Neuron (in vitro differentiated cells): Measurements from ENCODE around the gene SPTLC2.

Experiments used
- H2AFZ ChIP-seq: one replicate; pipeline ENCODE4 v1.6.1; 2013; ENCODE audit warnings: low read depth, mild to moderate bottlenecking, inconsistent platforms, low read length, moderate library complexity
- H3K27me3 ChIP-seq: one replicate; pipeline ENCODE4 v1.6.1; 2013; ENCODE audit warnings: low read length; ENCODE audit not compliant: insufficient read depth
- H3K36me3 ChIP-seq: one replicate; pipeline ENCODE4 v1.6.1; 2013; ENCODE audit warnings: low read length; ENCODE audit not compliant: insufficient read depth
- H3K4me1 ChIP-seq: one replicate; pipeline ENCODE4 v1.6.1; 2013; ENCODE audit warnings: low read length; ENCODE audit not compliant: insufficient read depth
- H3K4me3 ChIP-seq: 2 replicates; pipeline ENCODE4 v1.5.1; 2013; ENCODE audit warnings: mild to moderate bottlenecking, low read length, moderate library complexity
- H3K9me3 ChIP-seq: one replicate; pipeline ENCODE4 v1.6.1; 2013; ENCODE audit warnings: low read length

The SPTLC2 gene

DNA sequence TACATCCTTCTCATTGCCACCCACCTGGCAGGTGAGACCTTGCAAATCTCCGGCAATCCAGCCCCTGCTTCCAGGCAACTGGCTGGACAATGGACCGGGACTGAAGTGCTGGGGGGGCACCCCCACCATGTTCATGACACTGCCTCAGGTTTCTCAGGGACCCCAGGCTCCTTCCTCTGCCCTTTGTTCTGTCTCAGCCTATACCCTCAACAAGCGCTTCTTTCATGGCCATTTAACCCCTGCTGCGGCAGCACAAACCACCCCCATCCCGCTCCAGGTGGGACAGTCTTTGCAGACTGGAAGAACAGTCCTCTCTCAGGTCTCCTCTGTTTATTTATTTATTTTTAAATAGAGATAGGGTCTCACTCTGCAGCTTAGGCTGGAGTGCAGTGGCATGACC, 125.4 kb downstream of the SPTLC2 start:
- H3K36me3 ChIP-seq = no peaks in the 10 kb centered on the region
- H3K4me3 ChIP-seq = no peak overlapping the region
- H3K4me1 ChIP-seq = no peaks in the 10 kb centered on the region
- no peak overlapping the region for H2AFZ ChIP-seq
- H3K27me3 ChIP-seq = peaks cover 7% of the 10 kb centered on the region
- H3K9me3 ChIP-seq = no peaks in the 10 kb centered on the region

DNA sequence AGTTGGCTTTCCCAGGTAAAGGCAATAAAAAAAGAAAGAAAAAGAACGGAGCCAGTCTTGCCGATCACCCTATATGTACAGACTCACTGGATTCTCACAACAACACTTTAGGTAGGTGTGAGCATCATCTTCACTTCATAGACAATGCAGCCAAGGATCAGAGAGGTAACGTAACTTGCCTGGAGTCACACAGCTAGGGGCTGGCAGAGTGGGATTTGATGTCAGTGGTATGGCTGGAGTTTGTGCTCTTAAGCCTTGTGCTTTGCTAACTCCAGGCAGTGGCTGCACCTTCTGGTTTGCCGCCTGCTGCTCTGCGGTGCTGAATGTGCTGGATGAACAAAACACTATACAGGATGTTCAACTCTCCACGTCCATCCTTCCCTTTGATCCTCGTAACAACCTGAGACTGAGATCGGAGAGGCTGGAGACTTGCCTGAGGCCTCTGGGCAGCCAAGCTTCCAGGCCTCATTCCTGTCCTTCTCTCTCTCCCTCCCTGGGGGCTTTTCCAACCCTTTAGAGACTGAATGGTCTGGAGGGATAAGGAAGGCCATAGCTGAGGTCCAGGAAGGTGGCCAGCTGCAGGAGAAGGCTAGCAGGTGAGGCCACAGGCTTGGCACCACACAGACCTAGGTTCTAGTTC, 126.0 kb downstream of the SPTLC2 start:
- no peaks in the 10 kb centered on the region for H3K36me3 ChIP-seq
- no peak overlapping the region for H2AFZ ChIP-seq

DNA sequence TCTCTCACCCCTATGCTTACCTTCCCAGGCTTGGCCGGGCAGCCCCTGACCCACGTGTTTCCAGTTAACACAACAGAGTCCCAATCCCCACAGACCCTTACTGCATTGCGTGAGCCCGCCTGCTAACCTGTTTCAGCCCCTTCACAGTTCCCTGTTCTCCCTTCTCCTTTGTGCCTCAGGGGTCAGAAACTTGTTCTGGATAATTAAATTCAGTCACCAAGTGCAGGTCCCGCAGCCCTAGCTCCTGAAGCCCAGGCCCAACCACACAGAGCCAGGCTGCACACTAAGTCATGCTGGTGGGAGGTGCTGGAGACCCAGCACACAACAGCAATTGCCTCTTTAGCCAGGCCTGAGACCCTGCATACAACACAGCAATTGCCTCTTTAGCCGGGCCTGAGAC, 127.4 kb downstream of the SPTLC2 start:
- H2AFZ ChIP-seq = no peak overlapping the region

More for the DNA sequence above, 126.0 kb downstream of the SPTLC2 start:
- Histone ChIP-seq H3K4me1 (no peaks in the 10 kb centered on the region), H3K27me3 (peaks cover 7% of the 10 kb centered on the region), H3K9me3 (no peaks in the 10 kb centered on the region), H3K4me3 (no peak overlapping the region)

DNA sequence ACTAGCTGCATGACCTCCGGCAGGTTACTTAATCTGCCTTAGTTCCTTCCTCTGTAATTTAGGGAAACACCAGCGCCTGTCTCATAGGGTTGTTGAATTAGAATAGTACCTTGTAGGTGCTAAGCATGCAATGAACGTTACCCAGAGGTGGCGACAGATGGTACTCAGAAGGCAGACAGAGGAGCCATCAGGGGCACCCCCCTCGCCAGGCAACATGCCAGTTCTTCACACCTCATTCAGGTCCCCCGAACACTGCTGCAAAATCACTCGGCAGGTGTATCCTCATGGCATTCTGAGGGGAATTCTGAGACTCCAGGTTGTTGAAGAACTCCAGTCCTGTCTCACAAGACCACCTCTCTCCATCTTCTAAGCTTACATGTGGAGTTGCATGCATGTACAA, 127.9 kb downstream of the SPTLC2 start:
- Histone ChIP-seq H3K4me1 (no peaks in the 10 kb centered on the region), H3K36me3 (no peaks in the 10 kb centered on the region), H2AFZ (no peak overlapping the region), H3K9me3 (no peaks in the 10 kb centered on the region), H3K27me3 (peaks cover 7% of the 10 kb centered on the region), H3K4me3 (no peak overlapping the region)

More for the DNA sequence above, 127.4 kb downstream of the SPTLC2 start:
- Histone ChIP-seq H3K9me3 (no peaks in the 10 kb centered on the region), H3K4me1 (no peaks in the 10 kb centered on the region), H3K36me3 (no peaks in the 10 kb centered on the region), H3K4me3 (no peak overlapping the region), H3K27me3 (peaks cover 7% of the 10 kb centered on the region)

DNA sequence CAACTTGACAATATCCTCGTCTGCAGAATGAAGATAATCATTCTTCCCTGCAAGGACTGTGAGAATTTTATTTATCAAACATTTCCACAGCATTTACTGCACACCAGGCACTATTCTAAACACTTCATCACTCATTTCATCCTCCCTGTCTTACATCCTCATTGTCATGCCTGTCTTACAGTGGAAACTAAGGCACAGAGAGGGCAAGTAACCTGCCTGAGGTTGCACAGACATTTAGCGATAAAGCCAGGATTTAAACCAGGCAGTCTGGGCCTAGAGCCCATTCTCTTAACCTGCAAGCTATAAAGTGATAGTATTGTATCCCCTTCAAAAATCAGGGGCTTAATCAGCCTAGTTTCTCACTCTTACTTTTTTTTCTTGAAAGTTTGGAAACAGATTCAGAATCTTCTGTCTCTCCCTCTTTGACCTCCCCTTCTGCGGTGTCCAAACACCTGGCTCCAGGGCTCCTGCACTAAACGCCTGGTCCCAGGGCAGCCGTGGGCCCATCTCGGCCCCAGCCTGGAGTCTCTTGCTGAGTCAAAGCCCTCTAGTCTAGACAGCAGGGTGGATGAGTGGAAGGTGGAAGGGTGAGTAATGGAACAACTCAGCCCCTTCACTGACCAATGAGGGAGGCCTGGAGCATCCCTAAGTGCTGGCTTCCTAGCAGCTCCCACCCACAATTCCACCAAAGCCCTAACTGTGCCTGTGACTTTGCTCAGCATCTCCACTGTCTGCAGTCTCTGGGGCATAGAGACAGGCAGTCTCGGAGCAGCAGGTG, 130.3 kb downstream of the SPTLC2 start:
- Histone ChIP-seq H3K4me1 (no peaks in the 10 kb centered on the region), H3K36me3 (no peaks in the 10 kb centered on the region), H3K9me3 (no peaks in the 10 kb centered on the region), H3K4me3 (no peak overlapping the region), H2AFZ (no peak overlapping the region), H3K27me3 (peaks cover 7% of the 10 kb centered on the region)

DNA sequence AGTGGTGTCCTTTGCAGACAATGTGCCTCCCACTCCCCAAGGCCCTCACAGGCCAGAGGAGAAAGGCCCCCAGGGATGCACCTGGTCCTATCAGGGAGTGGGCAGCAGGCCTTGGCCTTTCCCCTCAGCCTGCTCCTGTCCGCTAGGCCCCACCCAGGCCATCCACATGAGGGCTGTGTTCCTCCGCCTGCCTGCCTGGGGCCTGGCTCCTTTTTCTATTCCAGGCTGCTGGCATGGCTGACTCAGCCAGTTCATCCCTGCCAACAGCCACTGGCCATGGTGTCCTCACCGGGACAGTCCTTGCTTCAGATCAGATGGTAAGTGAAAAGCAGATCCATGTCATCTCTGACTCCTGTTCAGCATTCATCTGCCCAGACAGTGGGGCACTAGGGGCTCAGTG, 131.2 kb downstream of the SPTLC2 start:
- H3K4me1 ChIP-seq = no peaks in the 10 kb centered on the region
- no peaks in the 10 kb centered on the region for H3K9me3 ChIP-seq
- no peaks in the 10 kb centered on the region for H3K36me3 ChIP-seq
- H3K4me3 ChIP-seq = no peak overlapping the region
- peaks cover 7% of the 10 kb centered on the region for H3K27me3 ChIP-seq
- H2AFZ ChIP-seq = no peak overlapping the region

DNA sequence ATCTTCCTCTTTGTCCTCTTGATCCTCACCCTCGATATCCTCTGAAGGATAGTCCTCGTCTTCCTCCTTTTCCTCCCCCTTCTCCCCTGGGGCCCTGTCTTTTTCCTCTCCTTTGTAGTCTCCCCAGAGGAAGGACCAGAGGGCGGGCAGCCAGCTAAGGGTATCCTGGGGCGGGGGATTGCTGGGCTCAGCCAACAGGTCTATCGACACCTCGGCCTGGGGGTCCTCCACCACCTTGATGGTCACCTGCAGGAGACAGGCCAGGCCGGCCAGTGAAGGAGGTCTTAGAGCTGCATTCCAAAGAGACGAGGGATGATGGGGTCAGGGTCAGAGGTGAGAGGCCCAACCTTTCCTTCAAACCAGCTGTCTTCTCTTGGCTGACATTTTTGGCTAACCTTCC, 134.0 kb downstream of the SPTLC2 start:
- H3K4me1 ChIP-seq = no peaks in the 10 kb centered on the region
- H2AFZ ChIP-seq = no peak overlapping the region
- no peaks in the 10 kb centered on the region for H3K36me3 ChIP-seq
- H3K27me3 ChIP-seq = peaks cover under 1% of the 10 kb centered on the region
- H3K4me3 ChIP-seq = no peak overlapping the region
- no peaks in the 10 kb centered on the region for H3K9me3 ChIP-seq

DNA sequence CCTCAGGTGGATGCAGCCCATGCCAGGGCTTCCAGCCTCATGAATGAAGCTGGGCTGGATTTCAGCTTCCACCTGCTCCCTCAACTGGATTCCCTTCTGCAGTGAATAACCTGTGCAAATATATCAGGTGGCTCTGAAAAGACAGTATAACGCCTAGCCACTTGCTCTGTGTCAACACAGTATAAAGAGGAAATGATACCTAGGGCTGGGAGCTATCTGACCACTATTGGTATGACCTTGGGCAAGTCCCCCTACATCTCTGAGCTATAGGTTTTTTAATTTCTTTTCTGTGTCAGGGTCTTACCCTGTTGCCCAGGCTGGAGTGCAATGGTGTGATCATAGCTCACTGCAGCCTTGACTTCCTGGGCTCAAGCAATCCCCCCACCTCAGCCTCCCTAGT, 137.6 kb downstream of the SPTLC2 start:
- Histone ChIP-seq H3K36me3 (no peaks in the 10 kb centered on the region), H3K4me1 (no peaks in the 10 kb centered on the region), H3K27me3 (peaks cover 18% of the 10 kb centered on the region), H3K4me3 (no peak overlapping the region), H3K9me3 (no peaks in the 10 kb centered on the region), H2AFZ (no peak overlapping the region)

DNA sequence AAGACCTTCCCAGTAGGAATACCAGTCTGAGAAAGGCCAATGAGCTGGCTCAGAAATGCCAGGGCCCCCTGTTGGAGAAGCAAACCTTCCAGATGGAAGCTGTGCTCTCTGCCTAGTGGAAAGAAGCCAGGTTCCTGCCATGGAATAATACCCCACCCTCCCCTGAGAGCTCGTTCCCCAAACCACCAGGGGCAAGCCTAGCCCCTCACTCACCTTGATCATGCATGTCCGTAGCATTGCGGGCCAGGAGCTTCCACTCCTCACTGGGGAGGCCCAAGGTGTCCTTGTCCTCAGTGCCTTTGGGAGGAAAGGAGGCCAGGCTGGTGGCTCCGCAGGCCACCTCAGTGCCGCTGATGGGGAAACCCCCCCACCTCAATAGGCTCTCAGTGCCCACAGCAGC, 138.4 kb downstream of the SPTLC2 start:
- no peaks in the 10 kb centered on the region for H3K9me3 ChIP-seq
- no peak overlapping the region for H3K4me3 ChIP-seq
- peaks cover 18% of the 10 kb centered on the region for H3K27me3 ChIP-seq
- H2AFZ ChIP-seq = no peak overlapping the region
- no peaks in the 10 kb centered on the region for H3K36me3 ChIP-seq
- H3K4me1 ChIP-seq = no peaks in the 10 kb centered on the region

DNA sequence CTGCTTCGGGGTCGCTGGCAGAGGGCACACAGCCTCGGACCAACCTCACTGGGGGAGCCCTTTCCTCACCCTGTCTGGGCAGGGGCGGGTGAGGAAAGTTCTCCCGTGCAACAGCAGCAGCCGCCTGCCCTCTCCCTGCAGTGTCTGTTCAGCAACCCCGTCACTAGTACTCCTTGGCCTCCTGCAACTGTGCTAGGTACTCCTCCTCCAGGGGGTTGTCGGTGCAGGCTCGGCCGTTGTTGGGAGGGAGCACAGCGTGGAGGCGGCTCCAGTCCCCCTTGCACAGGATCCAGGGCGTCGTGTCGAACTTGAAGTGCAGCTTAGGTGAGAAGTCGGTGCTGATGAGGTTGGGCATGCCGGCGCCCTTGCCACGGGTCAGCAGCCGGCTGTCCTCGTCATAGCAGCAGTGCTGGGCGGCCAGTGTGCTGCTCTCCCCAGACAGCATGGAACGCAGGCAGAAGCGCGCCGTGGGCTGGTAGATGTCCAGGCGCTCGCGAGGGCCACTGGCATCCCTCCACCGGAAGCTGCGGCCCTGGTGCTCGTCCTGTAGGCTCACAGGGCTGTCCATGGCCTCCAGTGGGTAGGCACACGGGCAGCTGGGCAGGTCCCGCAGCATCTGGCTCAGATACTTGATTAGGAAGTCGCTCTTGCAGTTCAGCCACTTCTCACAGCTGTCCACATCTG, 140.9 kb downstream of the SPTLC2 start:
- H3K4me1 ChIP-seq = no peaks in the 10 kb centered on the region
- no peaks in the 10 kb centered on the region for H3K36me3 ChIP-seq
- H3K9me3 ChIP-seq = no peaks in the 10 kb centered on the region
- no peak overlapping the region for H2AFZ ChIP-seq
- peaks cover 18% of the 10 kb centered on the region for H3K27me3 ChIP-seq
- no peak overlapping the region for H3K4me3 ChIP-seq

DNA sequence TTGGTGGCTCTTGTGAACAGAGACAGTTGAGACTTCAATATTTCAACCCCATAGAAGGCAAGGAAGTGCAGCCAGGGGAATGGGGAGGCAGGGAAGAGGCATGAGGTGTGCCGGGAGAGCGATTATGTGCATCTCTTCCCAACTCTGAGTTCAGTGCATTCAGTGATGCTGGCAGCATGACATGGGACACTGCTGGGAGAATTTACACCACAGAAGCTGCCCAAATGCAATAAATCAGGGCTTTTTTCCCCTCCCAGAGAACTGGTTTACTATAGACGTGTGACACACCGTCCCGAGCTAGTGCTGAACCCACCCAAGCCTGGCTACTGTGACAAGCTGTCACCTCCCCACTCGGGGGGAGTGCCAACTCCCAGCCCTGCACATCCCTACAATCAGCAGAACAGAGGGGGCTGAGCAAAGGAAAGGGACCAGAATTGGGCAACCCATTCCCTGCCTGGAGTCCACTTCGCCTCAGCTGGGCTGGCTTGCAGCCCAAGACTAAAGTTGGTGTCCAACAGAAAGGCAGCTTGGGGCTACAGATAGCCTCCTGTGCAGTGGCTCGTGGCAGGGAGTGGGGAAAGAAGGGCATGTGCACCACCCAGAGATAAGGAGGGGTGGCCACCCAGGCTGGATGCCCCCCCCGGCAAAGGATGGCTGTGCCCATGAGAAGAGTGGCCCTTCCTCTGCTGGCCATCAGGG, 141.8 kb downstream of the SPTLC2 start:
- no peak overlapping the region for H3K4me3 ChIP-seq
- no peaks in the 10 kb centered on the region for H3K9me3 ChIP-seq
- H3K36me3 ChIP-seq = peaks cover 2% of the 10 kb centered on the region
- peaks cover 18% of the 10 kb centered on the region for H3K27me3 ChIP-seq
- H3K4me1 ChIP-seq = no peaks in the 10 kb centered on the region
- H2AFZ ChIP-seq = no peak overlapping the region

DNA sequence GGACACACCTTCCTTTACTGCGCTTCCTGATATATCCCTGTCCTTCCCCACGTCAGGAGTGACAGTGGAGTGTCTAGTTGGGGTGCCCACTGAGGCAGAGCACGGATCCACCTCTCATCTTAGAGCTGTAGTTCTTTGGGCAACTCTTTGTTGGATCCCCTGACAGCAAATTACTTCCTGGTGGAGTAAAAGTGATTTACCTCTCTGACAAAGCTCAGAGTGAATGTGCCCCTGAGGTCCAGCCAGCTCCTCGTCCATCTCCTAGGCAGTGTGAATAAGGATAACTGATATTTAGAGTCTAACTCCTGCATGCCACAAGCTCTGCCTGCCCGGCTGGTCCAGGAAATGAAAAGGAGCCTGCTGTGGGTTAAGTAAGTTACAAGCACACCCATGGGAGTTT, 142.5 kb downstream of the SPTLC2 start:
- Histone ChIP-seq H3K9me3 (no peaks in the 10 kb centered on the region), H3K4me1 (no peaks in the 10 kb centered on the region), H2AFZ (no peak overlapping the region), H3K27me3 (peaks cover 18% of the 10 kb centered on the region), H3K36me3 (peaks cover 9% of the 10 kb centered on the region), H3K4me3 (no peak overlapping the region)
